Stomach (tissue), 9 donors: ENCODE results near the gene GABRB1. TPM values are rescaled to one million over a fixed set of nuclear protein-coding genes. Genes with fewer than 3 reads are reported as not detected.

Experiments
- DNase-seq, 2 donors: peaks; one replicate each; pipeline versions ENCODE4 v3.0.0 to v3.0.0-alpha.2; 2013 to 2019
- H3K27ac ChIP-seq, 5 donors: fragments of 200-600 bp in 4 of 5; sonication (generic) in 4 of 5; one replicate each; pipeline ENCODE4 v1.5.1; 2013 to 2019; ENCODE audit warnings: mild to moderate bottlenecking in 1 of 5, moderate library complexity in 1 of 5
- H3K27me3 ChIP-seq, 3 donors: fragments of 200-600 bp; sonication (generic); one replicate each; pipeline ENCODE4 v1.5.1; 2017 to 2019; ENCODE audit warnings: mixed run types in 1 of 3
- H3K36me3 ChIP-seq, 4 donors: fragments of 200-600 bp; sonication (generic); 1 replicate in 3 of 4; 2 replicates in 1 of 4; pipeline ENCODE4 v1.5.1; 2016 to 2019
- H3K4me1 ChIP-seq, 4 donors: fragments of 200-600 bp; sonication (generic); one replicate each; pipeline ENCODE4 v1.5.1; 2016 to 2019
- H3K4me3 ChIP-seq, 4 donors: fragments of 200-600 bp; sonication (generic) in 3 of 4; one replicate each; pipeline ENCODE4 v1.5.1; 2016 to 2019; ENCODE audit warnings: mild to moderate bottlenecking in 1 of 4
- H3K9me3 ChIP-seq, 4 donors: fragments of 200-600 bp; sonication (generic); one replicate each; pipeline ENCODE4 v1.5.1; 2016 to 2019
- EP300 ChIP-seq: sonication (generic); formaldehyde crosslinking; IDR thresholded peaks from one replicate; pipeline ENCODE4 v1.6.1; 2017; ENCODE audit warnings: antibody characterized with exemption
- POLR2A ChIP-seq, 4 donors: fragments of 450-650 bp; IDR thresholded peaks; one replicate each; pipeline ENCODE4 v1.6.1; 2016; ENCODE audit warnings: antibody characterized with exemption in 4 of 4, control low read depth in 2 of 4, mild to moderate bottlenecking in 1 of 4, moderate library complexity in 1 of 4
- POLR2AphosphoS5 ChIP-seq, 3 donors: sonication (generic); formaldehyde crosslinking; IDR thresholded peaks; one replicate each; pipeline ENCODE4 v1.6.1; 2016; ENCODE audit warnings: antibody characterized with exemption in 3 of 3
- WGBS, 5 donors: extraction: QIAGEN DNeasy Blood & Tissue Kit in 3 of 5; methylation state at CpG; one replicate each; pipeline versions ENCODE4 v1.1.5 to v1.1.7; 2013 to 2018; 5-methylcytosine and 5-hydroxymethylcytosine counted together
- intact Hi-C: fragments of 100-400 bp; cut with DNase I; formaldehyde crosslinking; loops from one replicate; pipeline ENCODE4 v1.15.1; 2023; ENCODE audit warnings: low total_unique reads
- polyA plus RNA-seq, 3 donors: library from polyadenylated mRNA; stranded (reverse); fragments of 200-250 nt; gene quantifications; one replicate each; pipeline ENCODE4 v1.2.3, GENCODE V29; 2013
- total RNA-seq, 5 donors: library from RNA; depleted of rRNA; stranded (reverse); fragments of >200 nt; gene quantifications; one replicate each; pipeline versions ENCODE4 v1.1.0 to v1.2.3, GENCODE V29; 2014 to 2016
- TF ChIP-seq, protein P1 (sequence below), 7 experiments: fragments of 450-650 bp in 4 of 7; fragments of 200-600 bp in 3 of 7; sonication (generic) in 3 of 7; IDR thresholded peaks; one replicate each; pipeline ENCODE4 v1.5.1; 2016 to 2019; ENCODE audit warnings: antibody characterized with exemption in 7 of 7, control low read depth in 2 of 7, mild to moderate bottlenecking in 1 of 7
- donor health status: healthy with polysubstance abuse.
- donor health status: Bipolar disorder and iron deficiency.
- donor health status: healthy.

Gene GABRB1
- total and polyA plus RNA-seq, 8 donors, result 2.8 TPM; not detected in 7

- H3K4me3 ChIP-seq, result no peak overlapping the region
- 50 to 79% (median 57%) methylated on average over 1 of the region's 1 CpG for WGBS, 5 donors
- no peaks in the 10 kb centered on the region for H3K4me1 ChIP-seq
- intact Hi-C loops, result no loop called here
- H3K27me3 ChIP-seq, result peaks cover 0 to 3% (median 0%) of the 10 kb centered on the region in 3 donors
- H3K36me3 ChIP-seq, result no peaks in the 10 kb centered on the region
- no peak for DNase-seq
- H3K27ac ChIP-seq, result no peak overlapping the region
- H3K9me3 ChIP-seq, result no peaks in the 10 kb centered on the region
- TF ChIP-seq POLR2A (IDR thresholded peaks at IDR 0.05), result no peak
- TF ChIP-seq, protein P1, sequence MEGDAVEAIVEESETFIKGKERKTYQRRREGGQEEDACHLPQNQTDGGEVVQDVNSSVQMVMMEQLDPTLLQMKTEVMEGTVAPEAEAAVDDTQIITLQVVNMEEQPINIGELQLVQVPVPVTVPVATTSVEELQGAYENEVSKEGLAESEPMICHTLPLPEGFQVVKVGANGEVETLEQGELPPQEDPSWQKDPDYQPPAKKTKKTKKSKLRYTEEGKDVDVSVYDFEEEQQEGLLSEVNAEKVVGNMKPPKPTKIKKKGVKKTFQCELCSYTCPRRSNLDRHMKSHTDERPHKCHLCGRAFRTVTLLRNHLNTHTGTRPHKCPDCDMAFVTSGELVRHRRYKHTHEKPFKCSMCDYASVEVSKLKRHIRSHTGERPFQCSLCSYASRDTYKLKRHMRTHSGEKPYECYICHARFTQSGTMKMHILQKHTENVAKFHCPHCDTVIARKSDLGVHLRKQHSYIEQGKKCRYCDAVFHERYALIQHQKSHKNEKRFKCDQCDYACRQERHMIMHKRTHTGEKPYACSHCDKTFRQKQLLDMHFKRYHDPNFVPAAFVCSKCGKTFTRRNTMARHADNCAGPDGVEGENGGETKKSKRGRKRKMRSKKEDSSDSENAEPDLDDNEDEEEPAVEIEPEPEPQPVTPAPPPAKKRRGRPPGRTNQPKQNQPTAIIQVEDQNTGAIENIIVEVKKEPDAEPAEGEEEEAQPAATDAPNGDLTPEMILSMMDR (IDR thresholded peaks at IDR 0.05), result no peak
- TF ChIP-seq POLR2AphosphoS5 (IDR thresholded peaks at IDR 0.05), result no peak
- no peak for TF ChIP-seq EP300
Observed at GRCh38 chr4:47106561-47106960, 75.2 kb downstream of the GABRB1 start.

DNA sequence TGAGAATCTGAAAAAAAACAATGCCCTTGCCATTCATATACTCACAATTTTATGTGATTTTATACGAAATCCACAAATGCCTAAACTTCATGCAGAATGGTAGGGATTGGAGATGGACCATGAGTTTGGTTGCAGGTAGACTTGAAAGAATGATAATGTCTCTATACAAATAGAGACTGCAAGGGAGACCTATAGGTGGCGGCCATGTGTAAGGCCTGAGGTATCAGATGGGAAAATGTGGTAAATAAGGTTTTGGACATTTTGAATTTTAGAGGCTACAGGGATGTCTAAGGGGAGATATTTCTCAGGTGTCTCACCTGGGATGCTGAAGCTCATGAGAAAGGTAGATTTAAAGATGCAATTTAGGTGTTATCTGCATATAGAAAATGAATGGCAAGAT is 78.0 kb downstream of the GABRB1 start:
- DNase-seq, result no peak
- Histone ChIP-seq H3K4me1 (no peaks in the 10 kb centered on the region), H3K36me3 (no peaks in the 10 kb centered on the region), H3K4me3 (no peak overlapping the region), H3K27ac (no peak overlapping the region), H3K27me3 (peaks cover 0 to 3% (median 0%) of the 10 kb centered on the region in 3 donors), H3K9me3 (no peaks in the 10 kb centered on the region)
- intact Hi-C loops, result no loop called here
- 79 to 86% (median 80%) methylated on average over 2 of the region's 2 CpGs for whole genome bisulfite sequencing, 5 donors
- TF ChIP-seq POLR2A (IDR thresholded peaks at IDR 0.05) (no peak), POLR2AphosphoS5 (IDR thresholded peaks at IDR 0.05) (no peak), EP300 (no peak)
- TF ChIP-seq, protein P1 (IDR thresholded peaks at IDR 0.05), result no peak

GRCh38 chr4:47110546-47111132 is 79.3 kb downstream of the GABRB1 start:
- Histone ChIP-seq H3K4me1 (no peaks in the 10 kb centered on the region), H3K27ac (no peak overlapping the region), H3K27me3 (no peaks in the 10 kb centered on the region), H3K36me3 (no peaks in the 10 kb centered on the region), H3K4me3 (no peak overlapping the region), H3K9me3 (no peaks in the 10 kb centered on the region)
- no peak for DNase-seq
- intact Hi-C loops, result no loop called here
- WGBS, 5 donors, result 94 to 96% (median 95%) methylated on average over 1 of the region's 1 CpG
- no peak for TF ChIP-seq POLR2AphosphoS5 (IDR thresholded peaks at IDR 0.05)
- TF ChIP-seq, protein P1 (IDR thresholded peaks at IDR 0.05), result no peak
- TF ChIP-seq EP300, result no peak
- TF ChIP-seq POLR2A (IDR thresholded peaks at IDR 0.05), result no peak

DNA sequence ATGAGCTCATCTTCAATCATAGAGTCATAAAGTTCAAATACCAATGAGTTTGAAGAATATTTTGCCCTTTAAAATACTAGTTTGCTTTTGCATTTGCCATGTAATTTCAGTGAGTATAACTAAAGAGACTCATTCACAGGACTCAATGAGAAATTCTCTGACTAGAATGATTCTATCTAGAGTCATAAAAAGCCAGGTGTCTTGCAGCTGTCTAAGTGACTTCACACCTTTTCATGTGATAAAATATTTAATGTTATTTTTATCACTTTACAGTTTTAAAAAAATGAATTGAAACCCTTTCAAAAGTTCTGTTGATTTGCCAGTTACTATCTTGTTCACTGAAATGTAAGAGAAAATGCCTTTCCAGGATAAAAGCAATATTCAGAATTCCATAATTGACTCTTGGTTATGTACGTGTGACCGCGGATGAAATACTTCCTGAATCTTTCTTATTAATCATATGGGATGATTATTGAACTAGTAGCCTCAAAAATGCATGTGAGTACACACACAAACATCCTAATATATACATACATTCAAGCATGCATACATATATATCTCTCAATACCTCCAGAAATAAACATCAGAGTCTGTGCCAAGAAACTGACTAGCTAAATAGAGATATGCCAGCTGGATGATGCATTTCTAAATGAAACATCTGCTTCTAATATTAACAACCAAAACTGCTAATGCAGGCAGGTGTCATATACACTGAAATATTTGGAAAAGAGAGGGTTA is 87.0 kb downstream of the GABRB1 start:
- no peaks in the 10 kb centered on the region for H3K36me3 ChIP-seq
- no peaks in the 10 kb centered on the region for H3K9me3 ChIP-seq
- no peaks in the 10 kb centered on the region for H3K27me3 ChIP-seq
- TF ChIP-seq, protein P1 (IDR thresholded peaks at IDR 0.05), result no peak
- no peak for TF ChIP-seq EP300
- TF ChIP-seq POLR2AphosphoS5 (IDR thresholded peaks at IDR 0.05), result no peak
- H3K4me1 ChIP-seq, result no peaks in the 10 kb centered on the region
- 59 to 80% (median 74%) methylated on average over 3 of the region's 3 CpGs for WGBS, 5 donors
- no peak for DNase-seq
- no peak overlapping the region for H3K4me3 ChIP-seq
- intact Hi-C loops, result no loop called here
- H3K27ac ChIP-seq, result no peak overlapping the region
